Esophagus squamous epithelium (tissue), 5 donors: ENCODE results near the gene MYO18A. TPM values are rescaled to one million over a fixed set of nuclear protein-coding genes. Genes with fewer than 3 reads are reported as not detected.

Source experiments
- DNase-seq: peaks from one replicate; lab custom pipeline; 2025; lab: John Stamatoyannopoulos, UW
- H3K27ac ChIP-seq, 4 donors: fragments of 200-600 bp; sonication (generic); one replicate each; pipeline ENCODE4 v1.5.1; 2016 to 2019; ENCODE audit warnings: mild to moderate bottlenecking in 1 of 4
- H3K27me3 ChIP-seq, 4 donors: fragments of 200-600 bp; sonication (generic); 1 replicate in 3 of 4; 2 replicates in 1 of 4; pipeline versions ENCODE4 v1.5.1 to v1.6.0; 2017 to 2021; ENCODE audit warnings: antibody characterized with exemption in 1 of 4
- H3K36me3 ChIP-seq, 3 donors: fragments of 200-600 bp; sonication (generic); one replicate each; pipeline ENCODE4 v1.5.1; 2016 to 2019
- H3K4me1 ChIP-seq, 3 donors: fragments of 200-600 bp; sonication (generic); one replicate each; pipeline ENCODE4 v1.5.1; 2017 to 2019
- H3K4me3 ChIP-seq, 4 donors: fragments of 200-600 bp; sonication (generic); 1 replicate in 3 of 4; 2 replicates in 1 of 4; pipeline ENCODE4 v1.5.1; 2016 to 2019; ENCODE audit warnings: mild to moderate bottlenecking in 2 of 4, moderate library complexity in 1 of 4
- H3K9me3 ChIP-seq, 3 donors: fragments of 200-600 bp; sonication (generic); one replicate each; pipeline ENCODE4 v1.5.1; 2016 to 2019
- CTCF ChIP-seq, 6 experiments: fragments of 450-650 bp in 4 of 6; fragments of 200-600 bp in 2 of 6; sonication (generic) in 2 of 6; IDR thresholded peaks; one replicate each; pipeline ENCODE4 v1.5.1; 2016 to 2019; ENCODE audit warnings: antibody characterized with exemption in 6 of 6, mild to moderate bottlenecking in 4 of 6, moderate library complexity in 4 of 6
- POLR2A ChIP-seq, 4 donors: fragments of 450-650 bp; IDR thresholded peaks; one replicate each; pipeline ENCODE4 v1.6.1; 2017; ENCODE audit warnings: antibody characterized with exemption in 4 of 4, mild to moderate bottlenecking in 4 of 4, moderate library complexity in 3 of 4
- WGBS, 2 donors: methylation state at CpG; one replicate each; pipeline ENCODE4 v1.1.5; 2018; 5-methylcytosine and 5-hydroxymethylcytosine counted together
- intact Hi-C: fragments of 100-400 bp; cut with DNase I; formaldehyde crosslinking; loops from one replicate; pipeline ENCODE4 v1.15.0; 2022
- total RNA-seq, 4 donors: library from RNA; depleted of rRNA; stranded (reverse); fragments of >200 nt; gene quantifications; one replicate each; pipeline ENCODE4 v1.1.0, GENCODE V29; 2016
- donor health status: DM: yes; HTN: yes; CAD: no.

Gene MYO18A
- total RNA-seq, 4 donors from 2014 or later, result 44.0 to 74.9 (median 68.5) TPM

GRCh38 chr17:29070781-29071180, 109.4 kb downstream of the MYO18A start:
- DNase-seq, result no peak
- Histone ChIP-seq H3K4me3 (no peak overlapping the region), H3K4me1 (peaks cover 4 to 20% (median 6%) of the 10 kb centered on the region in 3 donors), H3K27me3 (peaks cover 0 to 4% (median 0%) of the 10 kb centered on the region in 4 donors), H3K36me3 (peaks cover 0 to 20% (median 0%) of the 10 kb centered on the region in 3 donors), H3K27ac (no peak overlapping the region), H3K9me3 (no peaks in the 10 kb centered on the region)
- WGBS, 2 donors, result 69 to 71% methylated on average over 6 to 8 of the region's 9 CpGs
- TF ChIP-seq POLR2A (IDR thresholded peaks at IDR 0.05), result no peak
- TF ChIP-seq CTCF (IDR thresholded peaks at IDR 0.05), result no peak
- intact Hi-C loops, result no loop called here

DNA sequence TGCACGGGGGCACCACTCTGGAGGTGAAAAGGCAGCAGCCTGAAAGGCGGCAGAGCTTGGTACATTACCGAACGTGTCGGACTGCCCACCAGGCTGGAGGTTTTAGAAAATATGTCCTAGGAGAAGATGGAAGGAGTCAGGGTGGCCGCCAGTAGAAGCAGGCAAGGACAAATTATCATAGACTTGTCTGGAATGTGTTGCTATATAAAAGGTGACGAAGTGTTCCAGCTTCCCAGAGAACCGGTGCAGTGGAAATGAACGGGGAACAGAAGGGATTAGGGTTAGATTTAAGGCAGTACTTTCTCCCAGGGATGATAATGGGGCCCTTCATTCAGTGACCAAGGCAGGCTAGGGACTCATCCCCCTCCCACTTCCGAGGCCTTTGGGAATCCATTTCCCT, 109.9 kb downstream of the MYO18A start:
- no peaks in the 10 kb centered on the region for H3K9me3 ChIP-seq
- no peak overlapping the region for H3K27ac ChIP-seq
- H3K4me1 ChIP-seq, result peaks cover 4 to 21% (median 6%) of the 10 kb centered on the region in 3 donors
- peaks cover 0 to 15% (median 0%) of the 10 kb centered on the region in 3 donors for H3K36me3 ChIP-seq
- no peak overlapping the region for H3K4me3 ChIP-seq
- intact Hi-C loops, result no loop called here
- H3K27me3 ChIP-seq, result peaks cover 0 to 9% (median 0%) of the 10 kb centered on the region in 4 donors
- TF ChIP-seq CTCF (IDR thresholded peaks at IDR 0.05), result no peak
- 55 to 70% methylated on average over 10 of the region's 10 CpGs for WGBS, 2 donors
- DNase-seq, result no peak

GRCh38 chr17:29069526-29070041, 110.6 kb downstream of the MYO18A start:
- Histone ChIP-seq H3K4me1 (peaks cover 4 to 21% (median 6%) of the 10 kb centered on the region in 3 donors), H3K36me3 (peaks cover 0 to 8% (median 0%) of the 10 kb centered on the region in 3 donors), H3K4me3 (no peak overlapping the region), H3K9me3 (no peaks in the 10 kb centered on the region), H3K27me3 (peaks cover 0 to 13% (median 0%) of the 10 kb centered on the region in 4 donors), H3K27ac (no peak overlapping the region)
- no peak for DNase-seq
- TF ChIP-seq POLR2A (IDR thresholded peaks at IDR 0.05) (no peak), CTCF (IDR thresholded peaks at IDR 0.05) (no peak)
- 43 to 51% methylated on average over 14 to 15 of the region's 19 CpGs for WGBS, 2 donors
- intact Hi-C loops, result no loop called here

DNA sequence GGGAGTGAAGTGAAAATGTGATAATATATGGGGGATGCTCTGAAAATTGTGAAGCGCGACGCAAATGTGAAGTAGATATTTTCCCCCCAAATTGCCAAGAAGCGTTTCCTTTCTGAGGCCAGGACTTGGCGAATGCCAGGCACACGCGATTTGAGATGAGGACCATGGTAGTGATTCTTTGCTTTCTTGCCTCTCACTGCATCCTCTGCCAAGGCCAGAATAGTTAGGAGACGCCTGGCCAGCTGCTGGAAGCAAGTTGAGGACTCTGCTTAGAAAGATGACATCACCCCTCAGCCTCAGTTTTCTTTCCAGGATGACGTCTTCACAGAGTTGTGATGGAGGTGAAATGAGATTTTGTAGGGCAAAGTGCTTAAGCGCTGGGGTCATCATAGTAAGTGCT, 111.4 kb downstream of the MYO18A start:
- no peaks in the 10 kb centered on the region for H3K9me3 ChIP-seq
- intact Hi-C loops, result no loop called here
- H3K36me3 ChIP-seq, result peaks cover 0 to under 1% (median 0%) of the 10 kb centered on the region in 3 donors
- no peak for TF ChIP-seq POLR2A (IDR thresholded peaks at IDR 0.05)
- no peak for TF ChIP-seq CTCF (IDR thresholded peaks at IDR 0.05)
- no peak for DNase-seq
- no peak overlapping the region for H3K4me3 ChIP-seq
- H3K27ac ChIP-seq, result no peak overlapping the region
- H3K4me1 ChIP-seq, result peaks cover 4 to 21% (median 6%) of the 10 kb centered on the region in 3 donors
- H3K27me3 ChIP-seq, result peaks cover 0 to 13% (median 0%) of the 10 kb centered on the region in 4 donors
- WGBS, 2 donors, result 67 to 81% methylated on average over 10 of the region's 10 CpGs

GRCh38 chr17:29066606-29067005, 113.6 kb downstream of the MYO18A start:
- intact Hi-C loops, result no loop called here
- H3K4me3 ChIP-seq, result no peak overlapping the region
- no peak overlapping the region for H3K27ac ChIP-seq
- 66 to 75% methylated on average over 6 of the region's 7 CpGs for WGBS, 2 donors
- H3K9me3 ChIP-seq, result no peaks in the 10 kb centered on the region
- H3K36me3 ChIP-seq, result no peaks in the 10 kb centered on the region
- no peak for TF ChIP-seq POLR2A (IDR thresholded peaks at IDR 0.05)
- TF ChIP-seq CTCF (IDR thresholded peaks at IDR 0.05), result no peak
- H3K4me1 ChIP-seq, result peaks cover 4 to 21% (median 6%) of the 10 kb centered on the region in 3 donors
- DNase-seq, result no peak
- H3K27me3 ChIP-seq, result peaks cover 0 to 13% (median 0%) of the 10 kb centered on the region in 4 donors
